Lower leg skin (tissue), 4 donors: ENCODE measurements around the gene FAM107B. TPM values are rescaled to one million over a fixed set of nuclear protein-coding genes. Genes with fewer than 3 reads are reported as not detected.

Source experiments
- DNase-seq, 2 donors: peaks; one replicate each; pipeline ENCODE4 v3.0.0-alpha.2; 2019; ENCODE audit warnings: low spot score in 2 of 2
- H3K4me3 ChIP-seq: fragments of 200-600 bp; sonication (generic); 2 replicates; pipeline ENCODE4 v1.5.1; 2017; ENCODE audit warnings: mild to moderate bottlenecking, low read depth; ENCODE audit not compliant: poor library complexity, severe bottlenecking
- POLR2A ChIP-seq, 2 donors: fragments of 450-650 bp; IDR thresholded peaks; one replicate each; pipeline ENCODE4 v1.6.1; 2016 to 2017; ENCODE audit warnings: antibody characterized with exemption in 2 of 2, mild to moderate bottlenecking in 1 of 2, moderate library complexity in 1 of 2
- WGBS, 2 donors: methylation state at CpG; one replicate each; pipeline ENCODE4 v1.1.5; 2018; 5-methylcytosine and 5-hydroxymethylcytosine counted together
- intact Hi-C: fragments of 100-400 bp; cut with DNase I; formaldehyde crosslinking; loops from one replicate; pipeline ENCODE4 v1.15.0; 2023; ENCODE audit warnings: low total_unique reads
- total RNA-seq, 4 donors: library from RNA; depleted of rRNA; stranded (reverse); fragments of >200 nt; gene quantifications; one replicate each; pipeline ENCODE4 v1.1.0, GENCODE V29; 2016
- TF ChIP-seq, protein P1 (sequence below), 3 donors: fragments of 450-650 bp; IDR thresholded peaks; one replicate each; pipeline ENCODE4 v1.5.1; 2016; ENCODE audit warnings: antibody characterized with exemption in 3 of 3, mild to moderate bottlenecking in 3 of 3, moderate library complexity in 2 of 3

Gene FAM107B
- total RNA-seq, 4 donors from 2014 or later = 28.3 to 52.7 (median 31.0) TPM

DNA sequence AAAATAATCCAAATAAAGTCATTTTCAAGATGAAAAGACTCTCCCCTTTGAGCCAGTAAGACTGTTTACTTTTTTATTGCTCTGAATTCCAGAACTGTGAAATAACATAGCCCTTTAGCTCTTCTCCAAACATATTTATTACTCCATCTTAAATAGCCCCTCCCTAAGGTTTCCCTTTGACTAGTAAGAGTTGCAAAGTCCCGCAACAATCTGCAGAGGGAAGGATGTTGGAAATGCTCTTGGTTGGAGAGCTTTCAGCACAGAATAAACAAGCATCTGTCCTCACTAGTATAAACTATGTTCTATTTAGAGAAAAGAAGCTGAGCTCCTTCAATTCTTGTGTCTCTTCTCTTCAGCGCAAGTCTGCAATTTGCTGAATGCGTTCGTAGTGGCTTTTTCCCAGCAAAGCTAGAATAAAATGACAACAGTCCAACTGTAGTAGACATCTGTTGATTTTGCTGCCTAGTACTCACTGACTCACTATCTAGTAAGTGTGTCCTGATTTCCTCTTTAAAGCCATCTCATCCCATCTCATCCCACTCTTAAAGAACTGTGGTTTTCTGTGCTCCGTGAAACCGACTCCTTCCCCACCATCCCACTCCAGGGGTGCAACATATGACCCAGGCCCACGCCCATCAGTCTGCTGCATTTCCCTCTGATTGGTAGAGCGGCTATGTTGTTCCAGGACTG, 104.0 kb downstream of the FAM107B start:
- intact Hi-C loops = no loop called here
- TF ChIP-seq, protein P1, sequence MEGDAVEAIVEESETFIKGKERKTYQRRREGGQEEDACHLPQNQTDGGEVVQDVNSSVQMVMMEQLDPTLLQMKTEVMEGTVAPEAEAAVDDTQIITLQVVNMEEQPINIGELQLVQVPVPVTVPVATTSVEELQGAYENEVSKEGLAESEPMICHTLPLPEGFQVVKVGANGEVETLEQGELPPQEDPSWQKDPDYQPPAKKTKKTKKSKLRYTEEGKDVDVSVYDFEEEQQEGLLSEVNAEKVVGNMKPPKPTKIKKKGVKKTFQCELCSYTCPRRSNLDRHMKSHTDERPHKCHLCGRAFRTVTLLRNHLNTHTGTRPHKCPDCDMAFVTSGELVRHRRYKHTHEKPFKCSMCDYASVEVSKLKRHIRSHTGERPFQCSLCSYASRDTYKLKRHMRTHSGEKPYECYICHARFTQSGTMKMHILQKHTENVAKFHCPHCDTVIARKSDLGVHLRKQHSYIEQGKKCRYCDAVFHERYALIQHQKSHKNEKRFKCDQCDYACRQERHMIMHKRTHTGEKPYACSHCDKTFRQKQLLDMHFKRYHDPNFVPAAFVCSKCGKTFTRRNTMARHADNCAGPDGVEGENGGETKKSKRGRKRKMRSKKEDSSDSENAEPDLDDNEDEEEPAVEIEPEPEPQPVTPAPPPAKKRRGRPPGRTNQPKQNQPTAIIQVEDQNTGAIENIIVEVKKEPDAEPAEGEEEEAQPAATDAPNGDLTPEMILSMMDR (IDR thresholded peaks at IDR 0.05) = no peak
- TF ChIP-seq POLR2A (IDR thresholded peaks at IDR 0.05) = no peak
- H3K4me3 ChIP-seq = no peak overlapping the region
- peak in 1 of 2 donors; percentile 78 for DNase-seq
- WGBS, 2 donors = 60 to 68% methylated on average over 8 of the region's 8 CpGs

- no peak for DNase-seq
- intact Hi-C loops = no loop called here
- 96 to 100% methylated on average over 1 of the region's 1 CpG for WGBS, 2 donors
- H3K4me3 ChIP-seq = no peak overlapping the region
- TF ChIP-seq POLR2A (IDR thresholded peaks at IDR 0.05) = no peak
- TF ChIP-seq, protein P1 (IDR thresholded peaks at IDR 0.05) = no peak
Measured at GRCh38 chr10:14669576-14669975, 105.1 kb downstream of the FAM107B start.

DNA sequence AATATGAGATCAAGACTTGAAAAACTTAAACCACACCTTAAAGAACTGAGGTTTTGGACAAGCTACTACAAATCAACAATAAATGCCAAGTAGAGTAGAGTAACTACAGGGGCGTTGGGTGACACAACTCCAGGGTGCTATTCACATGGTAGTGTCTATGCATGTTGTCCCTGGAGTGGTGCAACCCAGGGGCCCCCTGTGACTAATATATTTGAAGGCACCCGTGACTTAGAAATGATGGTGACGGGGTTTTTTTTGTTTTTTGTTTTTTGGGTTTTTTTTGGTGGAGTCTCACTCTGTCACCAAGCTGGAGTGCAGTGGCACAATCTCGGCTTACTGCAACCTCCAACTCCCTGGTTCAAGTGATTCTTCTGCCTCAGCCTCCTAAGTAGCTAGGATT, 106.9 kb downstream of the FAM107B start:
- 65 to 75% methylated on average over 4 of the region's 4 CpGs for WGBS, 2 donors
- intact Hi-C loops = no loop called here
- no peak for DNase-seq
- TF ChIP-seq POLR2A (IDR thresholded peaks at IDR 0.05) = no peak
- TF ChIP-seq, protein P1 (IDR thresholded peaks at IDR 0.05) = no peak
- H3K4me3 ChIP-seq = no peak overlapping the region

- intact Hi-C loops = no loop called here
- 35 to 43% methylated on average over 6 of the region's 6 CpGs for WGBS, 2 donors
- TF ChIP-seq POLR2A (IDR thresholded peaks at IDR 0.05) = no peak
- TF ChIP-seq, protein P1 (IDR thresholded peaks at IDR 0.05) = no peak
- no peak overlapping the region for H3K4me3 ChIP-seq
- DNase-seq = no peak
Measured at GRCh38 chr10:14667280-14667679, 107.4 kb downstream of the FAM107B start.

DNA sequence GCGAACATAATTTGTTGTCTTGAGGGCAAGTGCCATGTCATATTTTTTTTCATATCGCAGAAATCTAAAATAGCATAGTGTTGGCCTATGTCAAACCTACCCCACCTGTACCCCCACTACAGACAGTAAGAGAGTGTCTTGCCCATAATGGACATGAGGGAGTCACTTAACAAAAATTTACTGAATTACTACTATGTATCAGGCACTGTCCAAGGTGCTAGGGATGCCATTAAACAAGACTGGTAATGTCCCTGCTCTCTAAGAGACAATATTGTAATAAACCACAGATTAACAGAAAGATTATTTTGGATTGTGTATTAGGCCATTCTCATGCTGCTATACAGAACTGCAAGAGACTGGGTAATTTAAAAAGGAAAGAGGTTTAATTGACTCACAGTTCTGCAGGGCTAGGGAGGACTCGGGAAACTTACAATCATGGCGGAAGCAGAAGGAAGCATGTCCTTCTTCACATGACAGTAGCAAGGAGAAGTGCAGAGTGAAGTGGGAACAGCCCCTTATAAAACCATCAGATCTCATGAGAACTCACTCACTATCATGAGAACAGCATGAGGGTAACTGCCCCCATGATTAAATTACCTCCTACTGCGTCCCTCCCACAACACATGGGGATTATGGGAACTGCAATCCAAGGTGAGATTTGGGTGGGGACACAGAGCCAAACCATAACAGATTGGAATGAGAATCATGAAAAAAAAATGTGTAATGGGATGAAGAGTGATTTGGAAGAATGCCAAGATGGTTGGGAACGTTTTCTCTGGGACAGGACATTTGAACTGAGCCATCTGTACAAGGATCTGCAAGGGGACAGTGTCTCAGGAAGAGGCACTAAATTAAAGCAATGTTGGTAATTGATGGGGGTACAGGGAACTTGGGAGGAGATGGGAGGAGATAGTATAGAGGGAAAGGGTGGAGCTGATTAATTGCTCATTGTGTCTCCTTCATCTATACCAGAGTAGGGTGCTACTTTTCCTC, 108.5 kb downstream of the FAM107B start:
- DNase-seq = no peak
- TF ChIP-seq, protein P1 (IDR thresholded peaks at IDR 0.05) = no peak
- no peak for TF ChIP-seq POLR2A (IDR thresholded peaks at IDR 0.05)
- intact Hi-C loops = no loop called here
- H3K4me3 ChIP-seq = no peak overlapping the region
- WGBS, 2 donors = 82 to 83% methylated on average over 6 of the region's 6 CpGs
